Kidney tubule cell (primary cell): ENCODE measurements around the gene ALDH18A1.
"Not testable (repeated sequence)": the region's sequence is repeated elsewhere in the genome, so short reads cannot be mapped to it uniquely, and the experiment has no call there.

ENCODE experiments used
- DNase-seq: peaks from one replicate; pipeline ENCODE4 v3.0.0-alpha.2; 2018; ENCODE audit warnings: low spot score

Gene ALDH18A1

GRCh38 chr10:95650232-95650631 is 6.3 kb downstream of the ALDH18A1 start:
- DNase-seq = no peak

GRCh38 chr10:95648138-95648537 is 8.4 kb downstream of the ALDH18A1 start:
- no peak for DNase-seq

- no peak for DNase-seq
Observed at GRCh38 chr10:95646160-95646559, 10.4 kb downstream of the ALDH18A1 start.

GRCh38 chr10:95644901-95645300 is 11.6 kb downstream of the ALDH18A1 start:
- DNase-seq = no peak

- DNase-seq = no peak
Observed at GRCh38 chr10:95640891-95641315, 15.6 kb downstream of the ALDH18A1 start.

GRCh38 chr10:95637911-95638310 is 18.6 kb downstream of the ALDH18A1 start:
- DNase-seq = no peak

DNA sequence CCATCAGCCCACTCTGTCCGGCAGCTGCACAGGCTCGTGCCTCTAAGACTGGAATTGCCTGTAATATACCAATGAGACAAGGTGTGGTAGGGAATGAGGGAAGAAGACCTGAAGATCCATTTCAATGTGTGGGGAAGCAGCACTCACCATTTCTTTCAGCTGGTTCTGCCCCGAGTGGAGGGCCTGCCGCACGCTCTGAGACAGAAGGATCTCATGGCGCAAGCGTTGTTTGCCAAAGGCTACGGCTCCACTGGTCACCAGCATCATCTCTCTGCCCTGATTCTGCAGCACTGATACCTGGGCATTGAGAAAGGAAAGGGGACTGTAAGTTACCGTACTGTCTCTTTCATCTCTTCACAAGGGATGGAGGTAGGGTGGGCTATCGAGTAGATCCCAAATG is 19.4 kb downstream of the ALDH18A1 start:
- no peak for DNase-seq

DNA sequence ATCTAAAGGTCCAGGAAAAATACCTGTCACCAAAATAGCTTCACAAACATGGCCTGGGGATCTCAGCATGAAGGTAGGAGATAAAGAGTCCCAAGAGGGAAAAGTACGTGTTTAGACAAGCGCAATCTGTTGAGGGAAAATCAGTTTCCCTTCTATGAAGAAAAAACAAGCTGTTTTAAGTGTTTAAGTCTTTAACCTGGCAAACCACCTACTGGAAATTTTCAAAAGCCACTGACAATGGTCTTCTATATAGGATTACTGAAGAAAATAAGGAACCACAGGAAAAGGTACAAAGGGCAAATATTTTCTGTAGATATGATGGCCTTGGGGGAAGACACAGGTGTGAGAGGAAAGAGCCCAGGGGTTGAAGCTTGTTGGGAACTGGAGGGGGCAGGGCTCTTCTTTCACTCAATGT is 21.2 kb downstream of the ALDH18A1 start:
- no peak for DNase-seq

DNA sequence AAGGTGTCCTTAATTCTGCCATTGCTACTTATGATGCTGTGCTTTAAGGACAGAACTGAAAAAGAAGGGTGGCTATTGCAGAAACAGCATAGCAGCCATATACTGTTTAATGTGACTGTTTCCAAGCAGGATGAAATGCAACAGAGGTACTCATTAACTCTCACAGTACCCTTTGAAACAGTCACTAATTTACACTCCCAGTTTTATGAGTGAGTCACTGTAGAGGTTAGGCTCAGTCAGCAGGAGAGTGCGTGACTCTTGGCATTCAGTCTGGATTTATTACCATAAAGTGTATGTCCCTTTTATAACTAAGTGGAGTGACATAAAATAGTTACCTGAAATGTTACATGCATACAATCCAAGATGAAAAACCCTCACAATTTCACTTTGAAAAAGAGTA is 27.7 kb downstream of the ALDH18A1 start:
- peak; percentile 88 for DNase-seq

DNA sequence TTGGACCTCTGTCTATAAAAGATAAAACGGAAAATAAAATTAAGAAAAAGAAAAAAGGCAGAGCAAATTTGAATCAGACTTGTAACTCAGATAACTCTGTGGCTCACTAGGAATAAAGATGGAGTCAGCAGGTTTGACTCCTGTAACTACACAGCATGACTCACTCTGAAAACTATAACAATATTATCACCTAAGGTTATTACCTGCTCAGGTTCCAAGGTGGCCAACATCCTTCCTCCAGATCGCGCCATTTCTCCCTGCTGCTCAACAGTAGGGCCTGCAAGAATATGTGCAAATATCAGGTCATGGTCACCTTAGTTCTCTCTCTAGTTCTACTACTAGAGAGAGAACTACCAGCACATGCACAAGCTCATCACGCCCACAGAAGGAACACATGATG is 30.0 kb downstream of the ALDH18A1 start:
- peak; percentile 13 for DNase-seq

DNA sequence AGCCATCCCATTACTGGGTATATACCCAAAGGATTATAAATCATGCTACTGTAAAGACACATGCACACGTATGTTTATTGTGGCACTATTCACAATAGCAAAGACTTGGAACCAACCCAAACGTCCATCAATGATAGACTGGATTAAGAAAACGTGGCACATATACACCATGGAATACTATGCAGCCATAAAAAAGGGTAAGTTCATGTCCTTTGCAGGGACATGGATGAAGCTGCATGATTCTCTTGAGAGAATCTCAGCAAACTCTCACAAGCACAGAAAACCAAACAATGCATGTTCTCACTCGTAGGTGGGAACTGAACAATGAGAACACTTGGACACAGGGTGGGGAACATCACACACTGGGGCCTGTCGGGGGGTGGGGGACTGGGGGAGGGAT is 36.1 kb downstream of the ALDH18A1 start:
- not testable (repeated sequence) for DNase-seq

DNA sequence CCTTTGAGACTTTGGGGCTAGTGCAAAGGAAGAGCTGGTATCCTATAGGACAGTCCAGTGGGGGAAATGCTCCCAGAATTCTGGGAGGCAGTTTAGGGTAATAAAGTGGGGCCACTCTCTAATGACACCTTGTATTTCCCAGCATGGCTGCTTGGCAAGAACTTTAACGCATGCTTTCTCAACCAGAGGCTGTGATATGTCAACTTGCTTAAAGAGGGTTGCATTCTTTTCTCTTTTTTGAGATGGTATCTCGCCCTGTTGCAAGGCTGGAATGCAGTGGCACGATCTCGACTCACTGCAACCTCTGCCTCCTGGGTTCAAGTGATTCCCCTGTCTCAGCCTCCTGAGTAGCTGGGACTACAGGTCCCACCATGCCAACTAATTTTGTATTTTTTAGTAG is 38.4 kb downstream of the ALDH18A1 start:
- no peak for DNase-seq

DNA sequence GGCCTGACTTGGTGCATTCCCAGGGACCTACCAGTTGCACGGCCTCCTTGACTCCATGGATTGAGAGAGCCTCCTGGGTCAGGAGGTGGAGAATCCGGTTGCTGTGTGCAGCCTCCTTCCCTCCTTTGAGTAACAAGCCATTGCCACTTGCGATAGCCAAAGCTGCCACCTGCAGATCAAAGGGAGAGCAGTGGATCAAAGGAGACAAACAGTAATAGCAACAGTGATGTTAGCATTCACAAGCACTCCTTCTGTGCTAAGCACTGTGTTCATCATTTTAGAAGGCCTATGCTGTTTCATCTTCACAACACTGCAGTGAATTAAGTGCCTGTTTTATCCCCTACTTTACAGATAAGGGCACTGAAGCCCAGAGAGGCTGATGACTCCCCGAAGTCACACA is 40.1 kb downstream of the ALDH18A1 start:
- DNase-seq = no peak

- DNase-seq = no peak
Observed at GRCh38 chr10:95613330-95613729, 43.2 kb downstream of the ALDH18A1 start.

GRCh38 chr10:95610727-95611126 is 45.8 kb downstream of the ALDH18A1 start:
- no peak for DNase-seq

DNA sequence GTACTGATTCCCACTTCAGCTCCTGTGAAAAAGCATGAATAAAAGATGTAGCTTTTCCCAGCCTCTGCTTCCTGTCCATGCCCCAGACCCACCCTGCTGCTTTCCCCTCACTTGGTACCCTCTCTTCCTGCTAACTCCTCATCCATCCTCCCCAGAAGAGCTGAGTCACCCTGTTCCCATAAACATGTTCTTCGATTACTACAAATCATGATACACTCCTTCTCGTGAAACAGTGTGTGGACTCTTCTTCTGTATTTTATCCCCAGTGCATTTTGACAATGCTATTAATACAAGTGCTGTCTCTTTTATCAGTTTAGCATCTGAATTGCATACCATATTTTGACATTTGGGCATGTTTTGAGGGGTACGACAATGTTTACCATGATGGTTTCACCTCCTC is 49.6 kb downstream of the ALDH18A1 start:
- DNase-seq = no peak

GRCh38 chr10:95605163-95605562 is 51.3 kb downstream of the ALDH18A1 start:
- no peak for DNase-seq

GRCh38 chr10:95604630-95605029 is 51.9 kb downstream of the ALDH18A1 start:
- DNase-seq = peak; percentile 4

- DNase-seq = no peak
Observed at GRCh38 chr10:95602382-95602781, 54.1 kb downstream of the ALDH18A1 start.

DNA sequence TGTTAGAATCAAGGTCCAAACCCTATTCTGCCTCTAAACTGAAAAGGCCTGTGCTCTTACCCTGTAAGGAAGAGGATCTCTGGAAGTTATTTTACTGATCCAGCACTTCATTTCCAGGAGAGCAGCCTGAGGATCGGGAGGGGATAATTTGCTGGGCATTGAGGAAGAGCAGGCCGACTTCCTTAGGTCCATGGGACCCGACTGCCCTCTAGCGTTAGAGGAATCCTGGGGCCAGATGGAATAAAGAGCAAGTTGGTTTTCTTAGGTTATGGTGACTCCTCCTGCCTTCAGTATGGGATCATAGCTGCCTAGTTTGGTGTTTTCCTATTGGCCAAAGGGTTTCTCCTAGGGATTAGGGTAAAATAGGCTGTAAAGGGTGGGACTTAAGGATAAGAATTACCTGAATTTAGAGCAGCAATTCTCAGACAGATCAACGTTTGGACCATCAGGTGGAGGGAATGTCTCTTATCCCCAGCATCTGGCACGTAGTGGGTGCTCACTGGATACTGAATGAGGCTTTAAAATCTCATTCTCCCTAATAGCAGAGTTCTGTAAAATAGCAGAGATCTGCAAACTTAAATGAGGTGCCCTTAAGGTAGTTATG is 55.3 kb downstream of the ALDH18A1 start:
- peak; percentile 88 for DNase-seq

GRCh38 chr10:95600158-95600557 is 56.4 kb downstream of the ALDH18A1 start:
- DNase-seq = no peak

GRCh38 chr10:95597788-95598187 is 58.7 kb downstream of the ALDH18A1 start:
- DNase-seq = no peak

DNA sequence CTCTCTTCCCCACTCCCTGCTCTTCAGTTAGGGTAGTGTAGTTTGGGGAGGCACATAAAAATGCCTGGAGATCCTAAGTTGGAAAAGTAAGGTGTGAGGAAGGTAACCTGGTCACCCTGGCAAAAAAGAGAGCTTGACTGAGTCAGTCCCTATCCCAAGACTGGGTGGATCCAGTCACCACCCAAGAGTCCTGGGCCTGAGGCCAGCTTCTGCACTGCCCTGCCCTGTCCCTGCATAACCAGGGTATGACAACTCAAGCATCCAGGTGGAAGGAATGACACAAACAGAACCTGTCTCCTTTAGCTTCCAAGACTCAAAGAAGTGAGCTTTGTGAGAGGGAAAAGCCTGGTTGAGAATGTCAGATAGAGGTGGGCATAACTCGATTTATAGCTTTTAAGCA is 68.5 kb downstream of the ALDH18A1 start:
- DNase-seq = peak; percentile 25

- DNase-seq = no peak
Observed at GRCh38 chr10:95579835-95580535, 76.5 kb downstream of the ALDH18A1 start.
